ENCODE measurements around the gene PTPN14.

DNA sequence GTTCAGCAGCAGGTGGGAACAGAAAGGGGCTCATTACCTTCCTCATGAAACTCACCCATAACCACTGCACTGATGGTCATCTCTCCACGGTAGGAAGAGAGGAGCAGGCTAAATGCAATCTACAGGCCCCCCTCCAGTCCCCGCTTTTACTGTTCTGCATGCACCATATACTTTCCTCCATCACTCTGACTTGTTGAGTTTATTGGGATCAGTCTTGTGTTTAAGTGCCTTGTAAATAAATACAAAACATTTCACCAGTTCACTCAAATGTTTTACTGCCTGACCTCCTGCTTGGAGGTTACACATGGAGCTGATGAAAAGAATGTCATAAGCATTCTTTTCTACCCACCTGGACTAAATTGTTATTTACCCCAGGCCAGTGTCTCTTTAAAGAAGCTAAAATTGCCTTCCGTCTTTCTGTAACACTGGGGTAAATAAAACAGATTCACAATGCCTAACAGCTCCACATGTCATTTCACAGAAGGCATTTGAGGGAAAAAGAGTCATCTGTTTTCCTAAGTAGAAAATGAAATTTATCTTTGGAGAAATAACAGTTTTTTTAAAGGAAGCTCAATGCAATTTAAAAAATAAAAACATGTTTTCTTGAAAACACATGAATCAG lies 30.7 kb downstream of the PTPN14 start:
- TF ChIP-seq CTCF (IDR thresholded peaks at IDR 0.05), result no peak
- TF ChIP-seq POLR2A (IDR thresholded peaks at IDR 0.05), result no peak
